Skeletal muscle cell (primary cell): ENCODE data around the gene TMA7B.
"Not testable (repeated sequence)": the region's sequence is repeated elsewhere in the genome, so short reads cannot be mapped to it uniquely, and the experiment has no call there.

ENCODE experiments used
- DNase-seq: peaks from one replicate; pipeline ENCODE4 v3.0.0-alpha.2; 2010; ENCODE audit warnings: low read depth
- H3K4me3 ChIP-seq: 2 replicates; pipeline ENCODE4 v1.5.1; 2011; ENCODE audit warnings: low read depth, mild to moderate bottlenecking, control low read depth, low read length, moderate library complexity

Gene TMA7B

DNA sequence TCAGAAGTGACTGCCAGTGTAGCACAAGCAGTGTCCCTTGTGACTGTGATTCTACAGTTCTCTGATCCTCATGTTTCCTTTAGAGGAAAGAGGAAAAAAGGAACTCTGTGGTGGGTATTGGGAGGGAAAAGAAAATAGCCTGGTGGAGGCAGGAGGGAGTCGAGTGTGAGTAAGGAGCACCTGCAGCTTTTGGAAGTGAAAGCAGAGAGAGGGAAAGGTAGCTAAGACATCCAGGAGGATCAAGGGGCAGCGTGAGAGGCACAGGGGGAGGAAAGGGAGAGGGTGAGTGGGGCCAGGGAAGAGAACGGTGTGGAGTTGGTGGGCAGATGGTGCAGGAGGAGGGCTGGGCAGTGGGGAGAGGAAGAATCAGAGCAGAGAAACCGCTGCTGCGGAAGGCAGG, 12.4 kb downstream of the TMA7B start:
- DNase-seq: no peak

DNA sequence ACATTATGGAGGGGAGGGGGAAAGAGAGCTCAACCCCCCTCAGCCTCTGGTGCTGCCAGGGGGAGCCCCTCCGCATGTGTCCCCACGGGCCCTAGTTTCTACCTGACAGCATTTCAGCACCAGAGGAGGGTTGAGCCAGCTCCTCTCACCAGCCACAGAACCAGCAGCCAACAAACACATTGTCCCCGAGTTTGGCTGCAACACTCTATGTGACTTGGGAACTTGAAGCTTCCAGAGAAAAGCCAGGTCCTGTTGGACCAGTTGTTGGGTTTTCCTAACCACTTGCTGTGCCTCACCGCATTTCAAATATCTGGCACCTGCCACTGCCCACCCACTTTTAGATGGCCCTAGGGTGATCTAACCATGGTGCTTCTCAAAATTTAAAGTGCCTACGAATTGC, 13.5 kb downstream of the TMA7B start:
- no peak overlapping the region for H3K4me3 ChIP-seq

More for the DNA sequence above, 12.4 kb downstream of the TMA7B start:
- H3K4me3 ChIP-seq: no peak overlapping the region

DNA sequence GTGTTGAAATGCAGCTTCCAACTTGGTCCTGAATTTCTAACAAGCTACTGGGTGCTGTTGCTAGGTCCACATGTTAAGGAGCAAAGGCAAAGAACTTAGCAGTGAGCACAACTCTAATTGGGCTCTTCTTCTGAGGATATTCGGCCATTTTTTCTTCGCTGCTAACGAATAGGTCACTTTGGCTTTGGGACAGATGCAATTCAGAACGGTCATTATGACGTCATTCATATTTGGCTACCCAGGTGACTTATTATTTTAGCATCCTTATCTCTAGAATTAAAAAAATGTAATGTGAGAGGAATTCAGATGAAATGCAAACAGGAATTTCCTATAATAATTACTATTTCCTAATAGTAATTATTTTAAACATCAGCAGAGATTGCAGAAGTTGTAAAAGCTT, 13.9 kb downstream of the TMA7B start:
- no peak overlapping the region for H3K4me3 ChIP-seq
- DNase-seq: no peak

More for the DNA sequence above, 13.5 kb downstream of the TMA7B start:
- no peak for DNase-seq

DNA sequence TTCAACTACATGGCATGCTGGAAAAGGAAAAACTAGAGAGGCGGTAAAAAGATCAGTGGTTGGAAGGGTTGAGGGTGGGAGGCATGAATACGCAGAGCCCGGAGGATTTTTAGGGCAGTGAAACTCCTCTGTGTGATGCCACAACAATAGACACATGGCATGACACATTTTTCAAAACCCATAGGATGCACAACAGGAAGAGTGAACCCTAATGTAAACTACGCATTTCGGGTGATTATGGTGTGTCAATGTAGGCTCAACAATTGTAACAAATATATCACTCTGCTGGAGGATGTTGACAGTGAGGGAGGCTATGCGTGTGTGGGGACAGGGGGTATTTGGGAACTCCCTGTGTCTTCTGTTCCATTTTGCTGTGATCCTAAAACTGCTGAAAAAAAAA, 18.9 kb downstream of the TMA7B start:
- H3K4me3 ChIP-seq: no peak overlapping the region
- DNase-seq: no peak

DNA sequence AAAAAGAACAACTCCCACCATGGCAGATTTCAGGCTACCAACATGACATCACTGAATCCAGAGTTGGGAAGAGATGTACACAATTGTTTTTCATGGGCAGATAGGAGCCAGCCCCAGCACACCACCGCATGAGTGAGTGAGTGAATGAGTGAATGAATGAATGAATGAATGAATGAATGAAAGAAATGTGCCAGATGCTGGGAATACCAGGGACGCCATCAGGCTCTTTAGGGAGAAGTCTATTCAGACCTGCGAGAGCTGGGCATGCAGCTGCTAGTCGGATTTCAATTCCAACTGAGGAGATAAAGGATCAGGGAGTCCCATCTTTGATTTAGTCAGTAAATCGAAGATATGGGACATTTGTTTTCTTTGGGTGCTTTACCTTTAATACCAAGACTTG, 19.3 kb downstream of the TMA7B start:
- no peak overlapping the region for H3K4me3 ChIP-seq
- no peak for DNase-seq

DNA sequence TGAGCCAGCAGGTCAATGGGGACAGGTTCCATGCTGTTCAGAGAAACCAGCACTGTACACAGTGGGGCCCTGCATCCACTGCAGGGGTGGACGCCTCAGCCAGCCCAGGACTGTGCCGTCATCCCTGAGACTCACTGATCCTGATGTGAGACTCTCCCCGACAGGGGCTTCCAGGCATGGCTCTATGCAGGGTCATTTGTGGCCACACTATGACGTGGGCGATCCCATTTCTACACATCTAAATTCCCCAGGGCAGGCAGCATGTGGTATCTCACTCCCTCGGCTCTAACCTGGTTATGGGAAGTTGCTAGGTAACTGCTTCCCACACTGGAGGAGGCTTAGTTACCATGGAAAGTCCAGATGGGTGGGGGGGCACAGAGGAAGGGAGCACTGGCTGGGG, 20.4 kb downstream of the TMA7B start:
- peak; percentile 39 for DNase-seq
- H3K4me3 ChIP-seq: no peak overlapping the region

DNA sequence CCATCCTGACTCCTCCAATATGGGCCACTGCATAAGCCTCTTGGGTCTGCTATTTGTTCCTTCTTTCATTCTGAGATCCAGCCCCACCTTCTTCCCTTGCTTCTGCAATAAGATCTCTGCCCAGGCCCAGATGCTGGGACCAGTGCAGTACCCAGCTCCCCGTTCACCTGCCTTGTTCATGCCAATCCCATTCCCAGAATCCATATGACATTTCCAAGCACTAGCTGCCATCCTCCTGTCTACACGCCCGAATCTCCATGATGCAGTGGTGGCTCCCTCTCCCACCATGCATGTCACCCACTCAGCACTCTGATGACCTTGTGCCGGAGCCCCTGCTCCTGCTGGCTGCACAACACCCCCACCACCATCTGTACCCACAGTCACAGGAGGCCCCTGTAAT, 23.1 kb downstream of the TMA7B start:
- no peak for DNase-seq
- H3K4me3 ChIP-seq: no peak overlapping the region

DNA sequence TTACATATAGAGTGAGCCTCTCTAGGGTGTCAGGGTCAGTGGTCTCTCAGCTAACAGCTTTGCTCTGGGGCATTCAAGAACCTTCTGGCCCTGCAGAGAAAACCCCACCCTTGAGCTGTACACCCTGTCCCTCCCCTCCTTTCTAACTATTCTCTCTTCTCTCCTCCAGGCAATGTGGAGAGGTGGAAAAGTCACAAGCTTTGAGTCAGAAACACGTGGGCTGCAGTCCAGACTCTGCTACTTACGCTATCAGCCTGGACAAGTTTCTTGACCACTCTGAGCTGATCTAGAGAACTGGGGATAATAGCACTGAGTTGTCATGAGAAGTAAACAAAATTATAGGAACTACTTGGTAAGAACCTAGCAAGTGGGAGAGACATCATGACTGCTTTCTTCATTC, 23.8 kb downstream of the TMA7B start:
- H3K4me3 ChIP-seq: no peak overlapping the region
- DNase-seq: no peak

DNA sequence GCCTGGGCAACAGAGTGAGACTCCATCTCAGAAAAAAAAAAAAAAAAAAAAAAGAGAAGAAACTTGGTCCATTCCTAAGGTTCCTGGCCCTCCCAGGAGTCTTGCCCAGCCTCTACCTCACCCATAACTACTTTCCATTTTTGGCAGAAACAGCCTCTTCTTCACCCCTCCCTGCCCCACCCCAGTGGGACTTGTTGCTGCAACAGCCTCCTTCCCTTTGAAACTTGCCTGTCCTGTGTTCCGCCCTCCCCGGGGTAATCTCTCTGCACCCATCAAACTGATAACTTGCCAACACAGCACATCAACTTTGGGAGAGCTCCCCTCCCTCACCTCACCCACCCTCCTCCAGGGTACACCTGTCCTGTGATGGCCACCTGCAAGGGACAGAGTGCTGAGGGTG, 24.5 kb downstream of the TMA7B start:
- H3K4me3 ChIP-seq: no peak overlapping the region
- DNase-seq: no peak

DNA sequence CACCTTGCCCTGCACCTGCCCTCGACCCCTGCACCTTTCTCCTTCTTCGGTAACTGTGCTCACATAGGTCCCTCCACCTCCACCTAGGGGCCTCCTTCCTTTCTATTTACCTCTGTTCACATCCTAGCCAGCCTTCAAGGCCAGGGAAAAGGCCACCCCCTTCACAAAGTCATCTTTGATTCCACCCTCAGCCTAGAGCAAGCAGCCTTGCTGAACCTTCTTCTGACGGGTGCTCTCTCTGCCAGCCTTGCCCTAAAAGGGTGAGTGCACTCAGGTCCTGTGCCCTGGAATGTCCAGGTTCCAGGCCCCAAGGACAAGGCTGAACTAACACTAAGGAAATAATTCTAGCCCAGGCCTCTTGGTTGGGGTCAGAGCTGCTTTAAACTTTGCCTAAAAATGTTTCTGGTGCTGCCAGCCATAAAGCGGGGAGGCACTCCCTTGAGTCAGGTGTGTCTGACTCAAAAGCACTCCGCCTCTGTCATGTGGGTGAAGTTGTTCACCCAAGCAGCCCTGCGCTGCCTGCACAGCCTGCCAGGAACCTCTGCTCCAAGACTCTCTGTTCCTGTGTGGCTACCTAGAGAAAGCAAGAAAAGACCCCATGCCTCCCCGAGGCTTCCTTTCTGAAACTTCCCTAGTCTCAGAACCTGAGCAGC, 25.3 kb downstream of the TMA7B start:
- no peak for DNase-seq
- H3K4me3 ChIP-seq: no peak overlapping the region

DNA sequence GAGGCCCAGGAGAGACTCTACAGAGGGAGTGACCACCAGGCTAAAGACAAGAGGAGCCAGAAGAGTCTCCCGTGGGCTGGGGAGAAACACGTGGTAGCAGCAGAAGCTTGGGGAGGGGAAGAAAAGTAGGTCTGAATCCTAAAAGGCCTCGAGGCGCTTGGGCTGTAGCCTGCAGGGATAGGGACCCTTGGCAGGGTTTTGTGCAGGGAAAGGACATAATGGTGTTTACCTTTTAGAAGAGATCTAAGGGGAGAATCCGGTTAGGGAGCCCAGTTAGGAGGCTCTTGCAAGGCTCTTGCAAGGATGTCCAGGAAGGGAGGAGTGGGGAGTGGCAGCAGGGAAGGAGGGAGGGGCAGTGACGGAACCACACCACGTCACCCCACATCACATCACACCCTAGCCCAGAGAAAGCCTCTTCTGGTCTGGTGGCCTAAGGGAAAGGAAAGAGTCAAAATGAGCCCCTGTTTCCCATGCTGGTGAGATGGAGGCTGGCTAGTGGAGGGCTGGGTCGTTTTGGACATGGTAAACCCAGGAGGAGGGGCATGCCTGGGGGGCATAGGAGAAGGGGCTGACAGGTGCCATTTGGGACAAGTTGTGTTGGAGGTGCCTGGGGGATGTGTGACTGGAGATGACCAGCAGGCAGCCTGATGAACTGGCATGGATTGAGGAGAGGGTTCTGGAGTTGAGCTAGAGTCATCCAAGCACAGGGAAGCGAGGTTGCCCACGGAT, 28.4 kb downstream of the TMA7B start:
- no peak overlapping the region for H3K4me3 ChIP-seq
- DNase-seq: no peak

DNA sequence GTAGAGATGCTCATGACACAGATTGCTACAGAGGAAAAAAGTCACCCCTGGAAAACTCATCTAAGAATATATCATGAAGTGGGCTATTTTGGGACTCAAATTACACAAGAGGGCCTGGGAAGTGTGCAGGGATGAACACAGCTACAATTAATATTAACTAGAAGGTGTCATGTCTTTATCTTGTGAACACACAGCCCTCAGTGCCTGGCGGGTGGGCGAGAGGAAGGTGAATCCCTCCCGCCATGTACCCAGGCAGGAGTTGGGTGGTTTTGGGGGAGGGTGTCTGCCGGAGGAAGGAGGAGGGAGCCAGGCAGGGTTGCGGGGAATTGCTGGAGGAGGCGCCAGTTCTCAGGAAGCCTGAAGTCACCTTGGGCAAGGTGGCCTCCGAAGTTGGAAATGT, 29.4 kb downstream of the TMA7B start:
- DNase-seq: no peak
- no peak overlapping the region for H3K4me3 ChIP-seq

DNA sequence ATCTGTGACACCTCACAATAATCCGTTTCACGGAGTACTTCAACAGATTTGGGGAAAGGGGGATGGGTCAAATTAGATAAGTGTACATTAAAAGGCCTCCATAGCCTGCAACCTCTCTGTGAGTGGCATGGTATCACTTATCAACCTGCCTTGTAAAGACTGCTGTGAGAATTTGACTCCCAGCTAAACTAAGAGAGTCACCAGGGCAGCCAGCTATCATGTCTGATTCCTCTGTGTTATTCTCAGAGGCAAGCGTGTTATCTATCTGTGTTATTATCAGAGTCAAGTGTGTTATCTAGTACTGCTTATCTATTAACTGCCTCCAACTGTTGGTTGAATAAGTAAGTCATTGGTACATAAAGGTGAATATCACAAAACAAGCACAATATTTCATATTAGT, 30.5 kb downstream of the TMA7B start:
- DNase-seq: no peak
- no peak overlapping the region for H3K4me3 ChIP-seq

DNA sequence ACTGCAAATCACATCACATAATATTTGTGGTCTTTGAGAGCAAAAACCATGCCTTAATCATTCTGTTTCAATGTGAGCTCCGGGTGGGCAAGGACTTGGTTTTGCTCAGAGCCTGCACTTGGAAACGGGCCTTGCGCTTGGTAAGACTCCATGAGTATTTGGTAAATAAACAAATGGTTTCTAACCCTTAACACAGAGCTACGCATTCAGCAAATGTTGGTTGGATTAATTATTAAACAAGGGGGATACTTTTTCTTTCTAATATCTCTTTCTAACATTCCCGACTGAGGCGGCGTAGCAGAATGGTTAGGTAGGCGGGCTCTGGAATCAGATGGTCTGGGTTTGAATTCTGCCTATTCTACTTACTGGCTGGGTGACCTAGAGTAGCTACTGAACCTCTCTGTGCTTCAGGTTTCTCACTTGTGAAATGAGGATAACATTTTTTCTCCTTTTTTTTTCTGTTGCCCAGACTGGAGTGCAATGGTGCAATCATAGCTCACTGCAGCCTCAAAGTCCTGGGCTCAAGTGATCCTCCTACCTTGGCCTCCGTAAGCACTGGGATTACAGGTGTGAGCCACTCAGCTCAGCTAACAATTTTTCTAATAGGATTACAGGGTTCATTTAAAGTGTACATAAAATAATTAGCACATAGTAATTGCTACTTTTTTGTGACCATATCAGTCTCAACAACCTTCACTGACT, 31.1 kb downstream of the TMA7B start:
- no peak for DNase-seq
- no peak overlapping the region for H3K4me3 ChIP-seq

DNA sequence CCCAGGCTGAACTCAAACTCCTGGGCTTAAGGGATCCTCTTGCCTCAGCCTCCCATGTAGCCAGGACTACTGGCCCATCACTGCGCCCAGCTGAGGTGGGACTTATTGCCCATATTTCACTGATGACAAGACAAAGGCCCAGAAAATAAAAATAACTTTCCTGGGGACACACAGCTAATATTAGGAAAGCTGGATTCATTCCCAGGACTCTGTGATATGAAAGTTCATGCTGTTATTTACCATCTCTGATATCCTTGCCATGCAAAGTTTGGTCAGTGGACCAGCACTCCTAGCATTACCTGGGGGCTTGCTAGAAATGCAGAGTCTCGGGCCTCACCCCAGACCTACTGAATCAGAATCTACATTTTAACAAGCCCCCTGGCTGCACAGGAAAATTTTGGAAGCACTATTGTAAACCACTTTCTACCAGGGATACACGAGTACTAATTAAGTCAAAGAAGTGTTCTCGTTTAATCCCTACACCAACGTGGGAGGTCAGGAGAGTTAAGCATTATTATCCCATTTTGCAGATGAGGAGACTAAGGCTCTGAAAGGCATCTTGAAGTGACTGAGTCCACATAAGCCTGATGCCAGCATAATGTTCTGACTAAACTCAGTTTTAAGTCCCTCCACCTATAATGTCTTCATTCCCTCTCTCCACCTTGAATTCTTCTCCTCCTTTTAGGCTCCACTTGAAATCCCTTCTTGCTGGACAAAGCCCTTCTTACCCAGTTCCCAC, 32.1 kb downstream of the TMA7B start:
- DNase-seq: no peak
- H3K4me3 ChIP-seq: no peak overlapping the region

DNA sequence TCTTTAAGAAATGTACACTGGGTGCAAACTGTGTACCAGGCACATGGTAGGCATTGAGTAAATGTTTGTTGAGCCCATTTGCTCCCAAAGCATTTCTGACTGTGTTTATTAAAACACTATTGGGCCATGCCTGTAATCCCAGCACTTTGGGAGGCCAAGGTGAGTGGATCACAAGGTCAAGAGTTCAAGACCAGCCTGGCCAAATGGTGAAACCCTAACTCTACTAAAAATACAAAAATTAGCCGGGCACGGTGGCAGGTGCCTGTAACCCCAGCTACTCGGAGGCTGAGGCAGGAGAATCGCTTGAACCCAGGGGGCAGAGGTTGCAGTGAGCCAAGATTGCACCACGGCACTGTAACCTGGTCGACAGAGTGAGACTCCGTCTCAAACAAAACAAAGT, 32.7 kb downstream of the TMA7B start:
- DNase-seq, H3K4me3 ChIP-seq: not testable (repeated sequence)

DNA sequence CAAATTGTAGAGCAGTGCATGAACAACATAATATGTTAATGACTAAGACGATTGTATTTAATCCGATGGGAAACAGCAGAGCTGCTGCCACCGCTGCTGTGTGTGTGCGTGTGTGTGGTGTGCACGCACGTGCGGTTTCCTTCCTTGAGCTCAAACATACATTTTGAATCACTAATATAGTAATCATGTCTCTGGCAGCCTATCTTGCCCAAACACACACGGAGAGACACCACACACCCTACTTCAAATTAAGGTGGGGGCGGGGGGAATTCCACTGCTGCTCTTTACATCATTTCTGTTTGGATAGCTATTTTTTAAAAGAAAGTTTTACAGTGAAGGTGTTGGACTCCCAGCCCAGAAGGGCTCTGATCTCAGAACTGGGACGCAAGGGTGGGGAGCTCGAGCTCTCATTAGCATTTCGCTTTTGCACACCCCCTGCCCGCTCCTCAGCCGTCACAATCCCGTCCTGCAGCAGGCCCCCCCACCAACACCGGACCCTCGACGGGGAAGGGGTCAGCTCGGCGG, 33.9 kb downstream of the TMA7B start:
- no peak overlapping the region for H3K4me3 ChIP-seq
- no peak for DNase-seq

DNA sequence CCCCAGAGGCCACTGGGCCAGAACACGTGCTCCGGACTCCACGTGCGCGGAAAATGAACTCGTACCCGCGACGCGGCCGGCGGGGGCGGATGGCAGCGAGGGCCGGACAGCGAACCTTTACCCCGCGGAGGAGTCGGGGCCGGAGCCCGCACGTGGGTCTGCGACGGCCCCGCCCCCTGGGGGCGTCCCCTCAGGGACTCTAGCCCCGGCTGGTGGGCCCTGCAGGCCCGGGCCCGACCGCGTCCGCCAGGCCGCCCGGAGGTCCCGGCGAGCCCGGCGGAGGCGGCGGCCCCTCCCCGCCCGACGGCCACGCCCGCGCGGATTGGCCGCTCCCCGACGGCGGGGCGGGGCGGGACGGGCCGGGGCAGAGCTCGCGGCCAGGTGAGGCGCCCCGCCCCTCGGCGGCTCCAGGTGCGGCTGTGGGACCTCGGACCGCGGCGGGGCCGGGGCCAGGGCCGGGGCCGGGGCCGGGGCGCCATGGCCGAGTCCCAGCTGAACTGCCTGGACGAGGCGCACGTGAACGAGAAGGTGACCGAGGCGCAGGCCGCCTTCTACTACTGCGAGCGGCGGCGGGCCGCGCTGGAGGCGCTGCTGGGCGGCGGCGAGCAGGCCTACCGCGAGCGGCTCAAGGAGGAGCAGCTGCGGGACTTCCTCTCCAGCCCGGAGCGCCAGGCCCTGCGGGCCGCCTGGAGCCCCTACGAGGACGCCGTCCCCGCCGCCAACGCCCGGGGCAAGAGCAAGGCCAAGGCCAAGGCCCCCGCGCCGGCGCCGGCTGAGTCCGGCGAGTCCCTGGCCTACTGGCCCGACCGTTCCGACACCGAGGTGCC, 34.6 kb downstream of the TMA7B start, which contains the start of gene FAM83F:
FAM83F (plus strand) TSS at position 389 of the 827 bp plus-strand sequence; CDS start at position 478, 89 bp downstream.
- no peak within 1 kb of the TSS for H3K4me3 ChIP-seq
- DNase-seq: no peak
